ENCODE measurements around the gene BLVRA.
"Not testable (repeated sequence)": the region's sequence is repeated elsewhere in the genome, so short reads cannot be mapped to it uniquely, and the experiment has no call there.

- TF ChIP-seq CTCF (IDR thresholded peaks at IDR 0.05): peak; percentile 34
- not testable (repeated sequence) for TF ChIP-seq EZH2 (IDR thresholded peaks at IDR 0.05; ENCODE audit: borderline replicate concordance, insufficient read depth, low read depth, low read length, poor library complexity, severe bottlenecking)
Observed at GRCh38 chr7:43810195-43810941, 51.9 kb downstream of the BLVRA start.

All from B cell (primary cell).